HL-60 (cell line): ENCODE results near the gene CDC42BPA.

Source experiments
- POLR2AphosphoS5 ChIP-seq: IDR thresholded peaks from 2 replicates; pipeline ENCODE4 v1.6.1; 2012; ENCODE audit warnings: low read depth
- TF ChIP-seq, protein P1 (sequence below): IDR thresholded peaks from one replicate; pipeline ENCODE4 v1.5.1; 2011; ENCODE audit warnings: low read length, control low read depth, inconsistent platforms; ENCODE audit not compliant: insufficient read depth
- TF ChIP-seq, protein P2 (sequence below): IDR thresholded peaks from 2 replicates; pipeline ENCODE4 v1.6.1; 2012; ENCODE audit warnings: low read depth; ENCODE audit not compliant: insufficient replicate concordance

DNA sequence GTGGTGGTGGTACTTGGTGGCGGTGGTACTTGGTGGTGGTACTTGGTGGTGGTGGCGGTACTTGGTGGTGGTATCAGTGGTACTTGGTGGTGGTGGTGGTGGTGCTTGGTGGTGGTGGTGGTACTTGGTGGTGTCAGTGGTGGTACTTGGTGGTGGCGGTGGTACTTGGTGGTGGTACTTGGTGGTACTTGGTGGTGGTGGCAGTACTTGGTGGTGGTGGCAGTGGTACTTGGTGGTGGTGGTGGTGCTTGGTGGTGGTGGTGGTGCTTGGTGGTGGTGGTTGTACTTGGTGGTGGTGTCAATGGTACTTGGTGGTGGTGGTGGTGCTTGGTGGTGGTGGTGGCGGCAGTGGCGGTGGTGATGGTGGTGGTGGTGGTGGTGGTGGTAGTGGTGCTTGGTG, 358.0 kb downstream of the CDC42BPA start:
- TF ChIP-seq, protein P1, sequence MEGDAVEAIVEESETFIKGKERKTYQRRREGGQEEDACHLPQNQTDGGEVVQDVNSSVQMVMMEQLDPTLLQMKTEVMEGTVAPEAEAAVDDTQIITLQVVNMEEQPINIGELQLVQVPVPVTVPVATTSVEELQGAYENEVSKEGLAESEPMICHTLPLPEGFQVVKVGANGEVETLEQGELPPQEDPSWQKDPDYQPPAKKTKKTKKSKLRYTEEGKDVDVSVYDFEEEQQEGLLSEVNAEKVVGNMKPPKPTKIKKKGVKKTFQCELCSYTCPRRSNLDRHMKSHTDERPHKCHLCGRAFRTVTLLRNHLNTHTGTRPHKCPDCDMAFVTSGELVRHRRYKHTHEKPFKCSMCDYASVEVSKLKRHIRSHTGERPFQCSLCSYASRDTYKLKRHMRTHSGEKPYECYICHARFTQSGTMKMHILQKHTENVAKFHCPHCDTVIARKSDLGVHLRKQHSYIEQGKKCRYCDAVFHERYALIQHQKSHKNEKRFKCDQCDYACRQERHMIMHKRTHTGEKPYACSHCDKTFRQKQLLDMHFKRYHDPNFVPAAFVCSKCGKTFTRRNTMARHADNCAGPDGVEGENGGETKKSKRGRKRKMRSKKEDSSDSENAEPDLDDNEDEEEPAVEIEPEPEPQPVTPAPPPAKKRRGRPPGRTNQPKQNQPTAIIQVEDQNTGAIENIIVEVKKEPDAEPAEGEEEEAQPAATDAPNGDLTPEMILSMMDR, result no peak
- TF ChIP-seq, protein P2, sequence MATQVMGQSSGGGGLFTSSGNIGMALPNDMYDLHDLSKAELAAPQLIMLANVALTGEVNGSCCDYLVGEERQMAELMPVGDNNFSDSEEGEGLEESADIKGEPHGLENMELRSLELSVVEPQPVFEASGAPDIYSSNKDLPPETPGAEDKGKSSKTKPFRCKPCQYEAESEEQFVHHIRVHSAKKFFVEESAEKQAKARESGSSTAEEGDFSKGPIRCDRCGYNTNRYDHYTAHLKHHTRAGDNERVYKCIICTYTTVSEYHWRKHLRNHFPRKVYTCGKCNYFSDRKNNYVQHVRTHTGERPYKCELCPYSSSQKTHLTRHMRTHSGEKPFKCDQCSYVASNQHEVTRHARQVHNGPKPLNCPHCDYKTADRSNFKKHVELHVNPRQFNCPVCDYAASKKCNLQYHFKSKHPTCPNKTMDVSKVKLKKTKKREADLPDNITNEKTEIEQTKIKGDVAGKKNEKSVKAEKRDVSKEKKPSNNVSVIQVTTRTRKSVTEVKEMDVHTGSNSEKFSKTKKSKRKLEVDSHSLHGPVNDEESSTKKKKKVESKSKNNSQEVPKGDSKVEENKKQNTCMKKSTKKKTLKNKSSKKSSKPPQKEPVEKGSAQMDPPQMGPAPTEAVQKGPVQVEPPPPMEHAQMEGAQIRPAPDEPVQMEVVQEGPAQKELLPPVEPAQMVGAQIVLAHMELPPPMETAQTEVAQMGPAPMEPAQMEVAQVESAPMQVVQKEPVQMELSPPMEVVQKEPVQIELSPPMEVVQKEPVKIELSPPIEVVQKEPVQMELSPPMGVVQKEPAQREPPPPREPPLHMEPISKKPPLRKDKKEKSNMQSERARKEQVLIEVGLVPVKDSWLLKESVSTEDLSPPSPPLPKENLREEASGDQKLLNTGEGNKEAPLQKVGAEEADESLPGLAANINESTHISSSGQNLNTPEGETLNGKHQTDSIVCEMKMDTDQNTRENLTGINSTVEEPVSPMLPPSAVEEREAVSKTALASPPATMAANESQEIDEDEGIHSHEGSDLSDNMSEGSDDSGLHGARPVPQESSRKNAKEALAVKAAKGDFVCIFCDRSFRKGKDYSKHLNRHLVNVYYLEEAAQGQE, result no peak
- TF ChIP-seq POLR2AphosphoS5, result no peak
